RWPE2 (cell line): ENCODE measurements around the gene LIPH.

Source experiments
- ATAC-seq: fragments of 200-7000 bp; cut with Tn5 transposase; 3 replicates; pipeline ENCODE4 v1.9.1; 2021; ENCODE audit warnings: low read depth
- DNase-seq: peaks from one replicate; pipeline ENCODE4 v3.0.0-alpha.2; 2020; ENCODE audit warnings: low spot score
- H3K27ac ChIP-seq: fragments of 450-650 bp; 2 replicates; pipeline ENCODE4 v1.5.1; 2017; ENCODE audit warnings: mild to moderate bottlenecking; ENCODE audit not compliant: poor library complexity, severe bottlenecking
- H3K27me3 ChIP-seq: fragments of 250-450 bp; sonication (Bioruptor Pico); 2 replicates; pipeline ENCODE4 v1.5.1; 2021; ENCODE audit warnings: mild to moderate bottlenecking, moderate library complexity; ENCODE audit not compliant: insufficient read depth, poor library complexity, severe bottlenecking
- H3K36me3 ChIP-seq: fragments of 250-450 bp; sonication (Bioruptor Pico); 2 replicates; pipeline ENCODE4 v1.5.1; 2020; ENCODE audit warnings: low read depth, mild to moderate bottlenecking, moderate library complexity
- H3K4me1 ChIP-seq: fragments of 250-450 bp; sonication (Bioruptor Pico); 2 replicates; pipeline ENCODE4 v1.5.1; 2021; ENCODE audit warnings: mild to moderate bottlenecking, moderate library complexity; ENCODE audit not compliant: insufficient read depth, poor library complexity, severe bottlenecking
- H3K4me3 ChIP-seq: fragments of 250-450 bp; sonication (Bioruptor Pico); 2 replicates; pipeline ENCODE4 v1.5.1; 2021; ENCODE audit warnings: mild to moderate bottlenecking, moderate library complexity; ENCODE audit not compliant: severe bottlenecking
- H3K9me3 ChIP-seq: fragments of 250-450 bp; sonication (Bioruptor Pico); 2 replicates; pipeline ENCODE4 v1.5.1; 2021; ENCODE audit warnings: mild to moderate bottlenecking, moderate library complexity; ENCODE audit not compliant: severe bottlenecking
- CTCF ChIP-seq: fragments of 450-650 bp; IDR thresholded peaks from one replicate; pipeline ENCODE4 v1.5.1; 2017; ENCODE audit warnings: mild to moderate bottlenecking, moderate library complexity; ENCODE audit not compliant: poor library complexity, severe bottlenecking

Gene LIPH

GRCh38 chr3:185527364-185527763, 25.0 kb downstream of the LIPH start:
- Histone ChIP-seq H3K36me3 (no peaks in the 10 kb centered on the region), H3K9me3 (no peaks in the 10 kb centered on the region), H3K4me1 (no peaks in the 10 kb centered on the region), H3K27me3 (no peaks in the 10 kb centered on the region), H3K4me3 (no peak overlapping the region), H3K27ac (no peak overlapping the region)
- no peak for DNase-seq
- TF ChIP-seq CTCF: no peak
- peak; percentile 31; the same call in 2 of the 3 replicates for ATAC-seq

GRCh38 chr3:185526349-185526951, 25.9 kb downstream of the LIPH start:
- no peak for ATAC-seq
- no peaks in the 10 kb centered on the region for H3K9me3 ChIP-seq
- no peak for TF ChIP-seq CTCF

GRCh38 chr3:185521349-185522138, 30.8 kb downstream of the LIPH start:
- Histone ChIP-seq H3K27ac (no peak overlapping the region), H3K4me3 (no peak overlapping the region), H3K4me1 (no peaks in the 10 kb centered on the region), H3K36me3 (no peaks in the 10 kb centered on the region), H3K27me3 (no peaks in the 10 kb centered on the region), H3K9me3 (no peaks in the 10 kb centered on the region)
- no peak for TF ChIP-seq CTCF
- DNase-seq (no peak), ATAC-seq (no peak)

More at GRCh38 chr3:185526349-185526951, 25.9 kb downstream of the LIPH start:
- H3K27ac ChIP-seq: no peak overlapping the region
- DNase-seq: no peak
- no peaks in the 10 kb centered on the region for H3K4me1 ChIP-seq
- H3K27me3 ChIP-seq: no peaks in the 10 kb centered on the region
- H3K4me3 ChIP-seq: no peak overlapping the region
- no peaks in the 10 kb centered on the region for H3K36me3 ChIP-seq

- H3K4me1 ChIP-seq: no peaks in the 10 kb centered on the region
- H3K27me3 ChIP-seq: no peaks in the 10 kb centered on the region
- DNase-seq: no peak
- no peaks in the 10 kb centered on the region for H3K36me3 ChIP-seq
- peak; percentile 15 for TF ChIP-seq CTCF
- H3K9me3 ChIP-seq: no peaks in the 10 kb centered on the region
- no peak overlapping the region for H3K4me3 ChIP-seq
- no peak overlapping the region for H3K27ac ChIP-seq
- peak; percentile 54; the same call in 2 of the 3 replicates for ATAC-seq
Measured at GRCh38 chr3:185519021-185519420, 33.4 kb downstream of the LIPH start.
